Upper lobe of left lung (tissue), 4 donors: ENCODE measurements around the gene PARP3.

Source experiments
- CTCF ChIP-seq, 6 experiments: fragments of 450-650 bp in 4 of 6; fragments of 200-600 bp in 2 of 6; sonication (generic) in 2 of 6; IDR thresholded peaks; one replicate each; pipeline ENCODE4 v1.5.1; 2016 to 2019; ENCODE audit warnings: antibody characterized with exemption in 6 of 6
- POLR2A ChIP-seq, 4 donors: fragments of 450-650 bp; IDR thresholded peaks; one replicate each; pipeline ENCODE4 v1.5.1; 2016 to 2017; ENCODE audit warnings: antibody characterized with exemption in 4 of 4, mild to moderate bottlenecking in 2 of 4

DNA sequence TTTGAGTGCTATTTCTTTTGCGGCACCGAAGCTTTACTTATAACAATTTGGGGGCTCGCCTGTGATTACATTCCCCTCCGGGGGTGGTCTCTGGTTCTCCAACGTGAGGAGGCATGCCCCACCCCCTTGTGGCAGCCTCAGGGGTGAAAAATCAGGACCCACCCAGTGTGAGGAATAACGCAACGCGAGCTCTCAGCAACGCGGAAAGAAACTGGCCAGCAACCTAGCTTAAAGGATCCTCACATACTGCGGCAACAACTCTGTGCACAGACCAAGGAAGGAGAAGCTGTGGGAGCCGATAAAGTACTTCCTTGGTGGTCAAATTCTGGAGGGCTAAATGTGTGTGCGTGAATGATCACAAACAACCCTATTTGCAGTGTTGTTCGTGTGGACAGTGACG is 44.8 kb upstream of the PARP3 start:
- TF ChIP-seq CTCF (IDR thresholded peaks at IDR 0.05) (no peak), POLR2A (IDR thresholded peaks at IDR 0.05) (no peak)
